Occipital lobe (tissue), 2 donors: Measurements from ENCODE around the gene TREX2. TPM values are rescaled to one million over a fixed set of nuclear protein-coding genes. Genes with fewer than 3 reads are reported as not detected.

Experiments
- DNase-seq: peaks from one replicate; lab custom pipeline; 2025; lab: John Stamatoyannopoulos, UW
- total RNA-seq: library from RNA; depleted of rRNA; stranded (reverse); fragments of >200 nt; gene quantifications from one replicate; pipeline ENCODE4 v1.2.3, GENCODE V29; 2014

TREX2 gene
- total RNA-seq, 1 donor from 2014 or later: not detected

- DNase-seq: no peak
Measured at GRCh38 chrX:153440556-153441135, 5.2 kb downstream of the TREX2 start.

- no peak for DNase-seq
Measured at GRCh38 chrX:153439977-153440376, 5.9 kb downstream of the TREX2 start.

GRCh38 chrX:153438532-153438931 lies 7.3 kb downstream of the TREX2 start:
- DNase-seq: no peak

GRCh38 chrX:153435845-153436244 lies 10.0 kb downstream of the TREX2 start:
- no peak for DNase-seq

- DNase-seq: no peak
Measured at GRCh38 chrX:153434801-153435200, 11.1 kb downstream of the TREX2 start.

GRCh38 chrX:153433781-153434285 lies 12.0 kb downstream of the TREX2 start:
- DNase-seq: no peak

- no peak for DNase-seq
Measured at GRCh38 chrX:153433161-153433680, 12.6 kb downstream of the TREX2 start.

- no peak for DNase-seq
Measured at GRCh38 chrX:153430796-153431195, 15.1 kb downstream of the TREX2 start.

- DNase-seq: no peak
Measured at GRCh38 chrX:153426204-153426603, 19.7 kb downstream of the TREX2 start.

- no peak for DNase-seq
Measured at GRCh38 chrX:153423652-153424051, 22.2 kb downstream of the TREX2 start.

- no peak for DNase-seq
Measured at GRCh38 chrX:153421856-153422255, 24.0 kb downstream of the TREX2 start.

- no peak for DNase-seq
Measured at GRCh38 chrX:153420851-153421599, 24.8 kb downstream of the TREX2 start.

- DNase-seq: no peak
Measured at GRCh38 chrX:153417637-153418036, 28.2 kb downstream of the TREX2 start.

GRCh38 chrX:153416781-153417450 lies 28.9 kb downstream of the TREX2 start:
- DNase-seq: no peak

GRCh38 chrX:153414856-153415510 lies 30.9 kb downstream of the TREX2 start:
- no peak for DNase-seq

- DNase-seq: no peak
Measured at GRCh38 chrX:153413731-153414130, 32.1 kb downstream of the TREX2 start.

GRCh38 chrX:153412746-153413720 lies 32.8 kb downstream of the TREX2 start:
- no peak for DNase-seq

GRCh38 chrX:153411988-153412574 lies 33.8 kb downstream of the TREX2 start:
- no peak for DNase-seq

- no peak for DNase-seq
Measured at GRCh38 chrX:153411255-153411987, 34.4 kb downstream of the TREX2 start, which contains the start of gene ZFP92. TSS of gene ZFP92 (plus strand) at chrX:153411472. CDS start at chrX:153418323, 6,851 bp downstream.
